ENCODE data around the gene SCYL3. TPM values are rescaled to one million over a fixed set of nuclear protein-coding genes. Genes with fewer than 3 reads are reported as not detected.
"Not testable (repeated sequence)": the region's sequence is repeated elsewhere in the genome, so short reads cannot be mapped to it uniquely, and the experiment has no call there.

SCYL3 gene
- total RNA-seq, 2 donors from 2014 or later = 7.4 to 11.2 TPM

DNA sequence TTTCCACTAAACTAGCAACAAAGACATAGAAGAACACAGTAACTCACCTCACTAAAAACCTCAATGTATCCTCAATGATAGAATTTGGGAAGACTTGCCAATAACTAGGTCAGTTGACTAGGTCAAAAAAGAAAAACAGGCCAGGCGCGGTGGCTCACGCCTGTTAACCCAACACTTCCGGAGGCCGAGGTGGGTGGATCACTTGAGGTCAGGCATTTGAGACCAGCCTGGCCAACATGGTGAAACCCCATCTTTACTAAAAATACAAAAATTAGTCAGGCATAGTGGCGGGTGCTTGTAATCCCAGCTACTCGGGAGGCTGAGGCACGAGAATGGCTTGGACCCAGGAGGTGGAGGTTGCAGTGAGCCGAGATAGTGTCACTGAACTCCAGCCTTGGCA is 24.5 kb upstream of the SCYL3 start:
- DNase-seq; H3K4me1 Mint-ChIP-seq; ATAC-seq; H3K27me3 Mint-ChIP-seq; H3K36me3 Mint-ChIP-seq (ENCODE audit: low read depth); H3K9me3 ChIP-seq (ENCODE audit: control insufficient read depth, low read length, poor library complexity, severe bottlenecking); H3K4me3 Mint-ChIP-seq: not testable (repeated sequence)
- H3K27ac Mint-ChIP-seq = peak overlapping the region; percentile 11

DNA sequence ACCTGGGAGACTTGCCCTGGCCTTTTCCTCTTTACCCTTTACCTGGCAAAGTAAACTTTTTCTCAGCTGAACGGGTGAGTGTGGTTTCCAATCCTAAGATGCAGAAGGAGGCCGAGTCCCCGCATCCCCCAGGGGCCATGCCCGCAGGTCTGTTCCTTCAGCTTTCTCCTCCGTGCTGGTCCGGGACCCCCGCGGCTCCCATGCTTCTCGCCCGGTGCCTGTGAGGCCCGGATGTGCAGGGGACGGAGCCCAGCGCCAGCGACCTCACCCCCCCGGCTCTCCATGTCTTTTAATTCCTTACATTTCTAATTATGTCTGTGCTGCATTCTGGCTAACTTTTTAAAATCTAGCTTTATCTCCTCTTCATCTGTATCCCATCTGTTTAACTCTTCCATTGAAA is 21.5 kb upstream of the SCYL3 start:
- H3K4me1 Mint-ChIP-seq = peaks cover 3% of the 10 kb centered on the region

DNA sequence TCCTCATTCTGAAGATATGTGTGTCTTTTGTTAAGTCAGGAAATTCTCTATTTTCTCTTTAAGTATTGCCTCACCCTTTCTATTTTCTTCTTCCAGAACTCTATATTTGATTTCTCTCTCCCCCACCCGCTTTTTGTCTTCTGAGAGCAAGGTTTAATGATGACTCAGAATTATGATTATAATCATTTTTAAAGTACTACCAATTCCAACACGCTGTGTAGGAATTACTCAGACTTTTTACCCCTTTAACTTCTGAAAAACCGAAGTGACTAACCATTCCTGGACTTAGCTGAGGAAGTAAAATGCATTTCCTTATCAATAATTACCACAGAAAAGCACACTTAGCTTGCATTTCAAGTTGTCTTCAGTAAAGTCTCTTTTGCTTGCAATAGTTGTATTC is 20.8 kb upstream of the SCYL3 start:
- Mint-ChIP-seq H3K4me1 (peaks cover 3% of the 10 kb centered on the region), H3K27ac (peak overlapping the region; percentile 43), H3K36me3 (ENCODE audit: low read depth) (no peaks in the 10 kb centered on the region), H3K27me3 (no peaks in the 10 kb centered on the region), H3K4me3 (no peak overlapping the region)
- no peak for ATAC-seq
- H3K9me3 ChIP-seq (ENCODE audit: control insufficient read depth, low read length, poor library complexity, severe bottlenecking) = no peaks in the 10 kb centered on the region
- DNase-seq = no peak

More for the DNA sequence above, 21.5 kb upstream of the SCYL3 start:
- Mint-ChIP-seq H3K36me3 (ENCODE audit: low read depth) (no peaks in the 10 kb centered on the region), H3K27me3 (no peaks in the 10 kb centered on the region), H3K27ac (no peak overlapping the region), H3K4me3 (no peak overlapping the region)
- no peaks in the 10 kb centered on the region for H3K9me3 ChIP-seq (ENCODE audit: control insufficient read depth, low read length, poor library complexity, severe bottlenecking)
- DNase-seq (no peak), ATAC-seq (no peak)

DNA sequence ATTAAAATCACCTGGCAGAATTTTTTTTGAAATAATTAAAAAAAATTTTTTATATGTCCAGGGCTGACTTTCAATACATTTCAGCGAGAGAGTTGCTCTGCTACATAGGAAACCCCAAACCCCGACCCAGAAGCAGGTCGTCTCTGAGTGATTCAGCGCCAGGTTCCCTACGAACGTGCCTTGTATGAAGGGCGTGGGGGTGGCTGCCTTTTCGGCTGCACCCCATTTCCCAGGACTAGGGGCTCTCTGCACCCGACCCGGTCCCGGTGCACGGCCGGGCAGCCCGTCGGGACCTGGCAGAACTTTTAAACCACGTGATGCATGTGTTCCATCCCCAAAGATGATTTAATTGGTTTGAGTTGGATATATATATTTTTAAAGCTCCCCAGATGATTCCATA is 15.8 kb upstream of the SCYL3 start:
- Mint-ChIP-seq H3K27me3 (no peaks in the 10 kb centered on the region), H3K4me3 (no peak overlapping the region), H3K36me3 (ENCODE audit: low read depth) (no peaks in the 10 kb centered on the region), H3K27ac (peak overlapping the region; percentile 80), H3K4me1 (peaks cover 9% of the 10 kb centered on the region)
- DNase-seq (no peak), ATAC-seq (no peak)
- H3K9me3 ChIP-seq (ENCODE audit: control insufficient read depth, low read length, poor library complexity, severe bottlenecking) = no peaks in the 10 kb centered on the region

DNA sequence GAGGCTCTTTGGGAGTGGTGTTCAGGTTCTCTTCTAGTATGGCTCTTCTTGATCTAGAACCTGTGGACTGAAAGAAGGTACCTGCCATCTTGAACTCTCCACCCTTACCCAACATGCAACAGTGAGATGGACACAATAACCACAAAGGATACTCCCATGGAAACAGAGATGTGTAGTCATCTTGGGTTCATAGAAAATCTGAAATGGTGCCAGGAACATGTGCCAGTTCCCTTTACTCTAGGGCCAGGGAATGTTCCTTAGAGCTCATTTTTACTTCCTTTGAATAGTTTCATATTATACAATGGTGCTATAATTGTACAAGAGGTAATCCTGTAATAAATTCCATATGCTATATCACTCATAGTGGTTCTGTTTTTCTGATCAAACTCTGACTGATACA is 13.2 kb upstream of the SCYL3 start:
- Mint-ChIP-seq H3K4me1 (peaks cover 22% of the 10 kb centered on the region), H3K4me3 (no peak overlapping the region), H3K36me3 (ENCODE audit: low read depth) (peaks cover 3% of the 10 kb centered on the region), H3K27me3 (peaks cover 14% of the 10 kb centered on the region), H3K27ac (no peak overlapping the region)
- no peak for ATAC-seq
- DNase-seq = no peak
- no peaks in the 10 kb centered on the region for H3K9me3 ChIP-seq (ENCODE audit: control insufficient read depth, low read length, poor library complexity, severe bottlenecking)

DNA sequence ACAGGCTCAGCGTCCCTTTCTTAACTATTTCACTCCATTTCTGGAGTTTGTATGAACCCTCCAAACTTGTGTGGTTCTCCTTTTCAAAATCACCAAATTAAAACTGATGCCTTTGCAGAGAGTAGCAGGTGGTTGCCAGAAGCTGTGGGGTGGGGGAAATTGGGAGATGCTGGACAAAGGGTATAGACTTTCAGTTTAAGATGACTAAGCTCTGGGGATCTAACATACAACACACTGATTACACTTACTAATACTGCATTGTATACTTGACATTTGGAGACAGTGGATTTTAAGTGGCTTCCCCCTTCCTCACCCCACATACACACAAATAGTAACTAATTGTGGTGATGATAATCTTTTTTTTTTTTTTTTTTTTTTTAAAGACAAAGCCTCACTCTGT is 11.1 kb upstream of the SCYL3 start:
- peaks cover 9% of the 10 kb centered on the region for H3K36me3 Mint-ChIP-seq (ENCODE audit: low read depth)
- H3K27me3 Mint-ChIP-seq = peaks cover 16% of the 10 kb centered on the region
- H3K9me3 ChIP-seq (ENCODE audit: control insufficient read depth, low read length, poor library complexity, severe bottlenecking) = no peaks in the 10 kb centered on the region
- DNase-seq (no peak), ATAC-seq (no peak)
- H3K4me3 Mint-ChIP-seq = no peak overlapping the region
- H3K4me1 Mint-ChIP-seq = peaks cover 22% of the 10 kb centered on the region
- no peak overlapping the region for H3K27ac Mint-ChIP-seq

DNA sequence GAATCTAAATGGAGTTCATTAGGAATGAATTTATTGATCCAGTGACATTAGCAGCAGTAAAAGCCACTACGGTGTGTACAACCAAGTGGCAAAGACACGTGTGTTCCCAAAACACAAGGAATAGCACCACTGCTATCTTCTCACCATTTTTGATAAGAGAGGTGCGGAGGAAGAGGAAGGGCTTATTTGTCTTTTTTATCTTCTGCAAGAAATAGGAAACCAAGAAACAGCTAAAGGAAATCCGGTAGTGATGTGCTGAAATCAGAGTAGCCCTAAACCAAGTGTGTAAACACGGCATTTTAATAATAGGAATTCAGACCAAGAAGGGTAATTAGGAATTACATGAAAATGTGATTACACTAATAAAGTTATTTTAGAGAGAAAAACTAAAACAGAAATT is 9.1 kb upstream of the SCYL3 start:
- peaks cover 30% of the 10 kb centered on the region for H3K27me3 Mint-ChIP-seq
- no peak for DNase-seq
- peak overlapping the region; percentile 80 for H3K27ac Mint-ChIP-seq
- peaks cover 16% of the 10 kb centered on the region for H3K4me1 Mint-ChIP-seq
- ATAC-seq = peak; percentile 50
- H3K4me3 Mint-ChIP-seq = peak overlapping the region; percentile 76
- H3K36me3 Mint-ChIP-seq (ENCODE audit: low read depth) = peaks cover 9% of the 10 kb centered on the region
- H3K9me3 ChIP-seq (ENCODE audit: control insufficient read depth, low read length, poor library complexity, severe bottlenecking) = no peaks in the 10 kb centered on the region

DNA sequence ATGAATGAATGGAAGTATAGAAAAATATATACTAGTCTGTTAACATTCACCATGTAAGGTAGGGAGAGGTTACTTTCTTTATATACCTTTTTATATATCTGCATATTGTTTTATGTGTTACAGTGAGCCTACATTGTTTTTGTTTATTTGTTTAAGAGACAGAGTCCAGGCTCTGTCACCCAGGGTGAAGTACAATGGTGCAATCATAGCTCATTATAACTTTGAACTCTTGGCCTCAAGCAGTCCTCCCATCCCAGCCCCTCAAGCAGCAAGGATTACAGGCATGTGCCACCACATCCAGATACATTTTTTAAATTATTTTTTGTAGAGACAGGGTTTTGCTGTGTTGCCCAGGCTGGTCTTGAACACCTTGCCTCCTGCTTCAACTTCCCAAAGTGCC is 7.4 kb upstream of the SCYL3 start:
- Mint-ChIP-seq H3K4me3 (no peak overlapping the region), H3K36me3 (ENCODE audit: low read depth) (peaks cover 10% of the 10 kb centered on the region), H3K4me1 (peaks cover 19% of the 10 kb centered on the region), H3K27ac (no peak overlapping the region), H3K27me3 (peaks cover 39% of the 10 kb centered on the region)
- ATAC-seq (no peak), DNase-seq (no peak)
- H3K9me3 ChIP-seq (ENCODE audit: control insufficient read depth, low read length, poor library complexity, severe bottlenecking) = no peaks in the 10 kb centered on the region

DNA sequence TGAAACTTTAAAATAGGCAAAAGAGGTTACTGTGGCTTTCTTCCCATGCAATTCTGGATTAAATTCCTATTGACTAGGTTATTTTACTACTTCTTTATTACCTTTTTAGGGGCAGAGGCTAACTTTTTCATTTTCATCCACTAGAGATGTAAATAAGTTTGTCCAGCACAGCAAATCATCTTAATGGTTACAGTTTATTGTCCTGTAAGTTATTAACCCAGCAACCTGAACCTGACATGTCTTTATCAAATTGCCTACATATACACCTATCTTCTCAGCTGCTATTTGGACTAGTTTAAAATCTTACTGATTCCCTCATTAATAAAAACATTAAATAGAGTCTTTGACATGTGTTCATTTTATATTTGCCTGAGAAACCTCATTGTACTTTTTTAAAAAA is 6.9 kb upstream of the SCYL3 start:
- no peak overlapping the region for H3K27ac Mint-ChIP-seq
- peaks cover 39% of the 10 kb centered on the region for H3K27me3 Mint-ChIP-seq

DNA sequence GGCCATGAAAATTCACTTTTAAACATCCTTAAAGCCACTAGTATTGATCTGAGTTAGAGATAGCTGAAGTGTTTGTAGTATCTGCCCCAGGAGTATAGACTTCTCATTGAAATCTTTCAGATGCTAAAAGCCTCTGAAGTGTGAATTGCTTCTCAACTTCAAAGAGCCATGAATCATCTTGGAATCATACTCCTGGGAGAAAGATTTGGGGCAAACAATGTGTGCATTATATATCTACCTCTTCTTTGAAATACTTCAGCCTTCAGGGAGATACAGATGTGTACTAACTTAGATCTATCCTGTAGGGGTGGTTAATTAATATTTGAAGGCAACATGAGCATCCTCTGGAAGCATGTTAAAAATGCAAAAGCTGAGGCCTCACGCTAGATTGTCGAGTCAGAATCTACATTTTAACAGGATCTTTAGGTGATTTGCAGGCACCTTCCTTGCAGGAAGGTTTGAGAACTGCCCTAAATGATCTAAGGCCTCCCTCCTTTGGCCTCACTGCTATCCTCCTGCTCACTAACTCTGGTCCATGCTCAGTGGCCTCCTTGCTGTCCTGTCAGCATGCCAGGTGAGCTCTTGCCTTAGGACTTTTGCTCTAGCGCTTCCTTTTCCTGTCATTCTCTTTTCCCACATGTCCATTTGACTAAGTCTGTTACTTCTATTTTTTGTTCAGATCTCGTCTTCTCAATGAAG is 6.0 kb upstream of the SCYL3 start:
- DNase-seq = no peak
- Mint-ChIP-seq H3K4me1 (peaks cover 19% of the 10 kb centered on the region), H3K4me3 (no peak overlapping the region), H3K27ac (no peak overlapping the region), H3K36me3 (ENCODE audit: low read depth) (peaks cover 10% of the 10 kb centered on the region), H3K27me3 (peaks cover 39% of the 10 kb centered on the region)
- no peak for ATAC-seq
- H3K9me3 ChIP-seq (ENCODE audit: control insufficient read depth, low read length, poor library complexity, severe bottlenecking) = no peaks in the 10 kb centered on the region

More for the DNA sequence above, 6.9 kb upstream of the SCYL3 start:
- DNase-seq (no peak), ATAC-seq (no peak)
- peaks cover 10% of the 10 kb centered on the region for H3K36me3 Mint-ChIP-seq (ENCODE audit: low read depth)
- H3K4me1 Mint-ChIP-seq = peaks cover 19% of the 10 kb centered on the region
- H3K4me3 Mint-ChIP-seq = no peak overlapping the region
- no peaks in the 10 kb centered on the region for H3K9me3 ChIP-seq (ENCODE audit: control insufficient read depth, low read length, poor library complexity, severe bottlenecking)

DNA sequence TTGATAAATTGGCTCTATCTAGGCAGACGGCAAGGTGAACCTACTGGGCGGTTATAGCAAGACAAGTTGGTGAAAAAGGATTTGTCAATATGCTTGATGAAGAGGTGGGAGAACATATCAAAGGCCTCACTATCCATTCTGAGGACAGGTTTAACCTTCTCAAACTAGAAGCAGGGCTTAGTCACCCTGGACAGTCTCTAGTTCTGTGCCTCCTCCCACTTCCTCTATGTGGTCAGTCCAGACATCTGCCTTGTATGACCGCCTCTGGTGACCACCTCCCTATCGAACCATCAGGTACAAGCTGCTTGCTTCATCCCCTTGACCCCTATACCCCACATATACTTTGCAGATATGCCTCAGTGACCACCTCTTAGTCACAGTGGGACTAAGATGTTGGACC is 2.3 kb upstream of the SCYL3 start:
- H3K9me3 ChIP-seq (ENCODE audit: control insufficient read depth, low read length, poor library complexity, severe bottlenecking) = no peaks in the 10 kb centered on the region
- Mint-ChIP-seq H3K27ac (peak overlapping the region; percentile 39), H3K4me3 (no peak overlapping the region), H3K27me3 (peaks cover 25% of the 10 kb centered on the region), H3K4me1 (peaks cover 26% of the 10 kb centered on the region), H3K36me3 (ENCODE audit: low read depth) (peaks cover 5% of the 10 kb centered on the region)
- ATAC-seq (no peak), DNase-seq (no peak)

DNA sequence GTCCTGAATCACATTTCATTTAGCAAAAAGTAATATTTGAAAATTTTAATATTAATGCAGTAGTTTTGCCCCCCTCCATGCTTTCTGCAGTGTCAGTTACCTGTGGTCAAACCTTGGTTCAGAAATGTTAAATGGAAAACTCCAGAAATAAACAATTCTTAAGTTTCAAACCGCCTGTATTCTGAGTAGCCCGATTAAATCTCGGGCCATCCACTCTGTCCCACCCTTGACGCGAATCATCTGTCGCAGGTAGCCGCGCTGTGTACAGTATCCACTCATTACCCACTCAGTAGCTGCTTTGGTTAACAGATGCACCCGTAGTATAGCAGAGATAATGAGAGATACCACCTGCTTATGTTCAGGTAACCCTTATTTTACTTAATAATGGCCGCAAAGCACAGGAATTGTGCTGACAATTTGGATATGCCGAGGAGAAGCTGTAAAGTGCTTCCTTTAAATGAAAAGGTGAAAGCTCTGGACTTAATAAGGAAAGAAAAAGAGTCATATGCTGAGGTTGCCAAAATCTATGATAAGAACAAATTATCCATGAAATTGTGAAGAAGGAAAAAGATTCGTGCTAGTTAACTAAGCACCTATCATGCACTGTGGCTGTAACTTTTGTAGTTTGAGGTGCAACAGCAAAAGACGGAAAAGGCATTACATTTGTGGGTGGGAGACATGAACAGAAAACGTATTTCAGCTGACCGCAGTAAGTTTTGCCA is 889 bp upstream of the SCYL3 start:
- Mint-ChIP-seq H3K27me3 (peaks cover 21% of the 10 kb centered on the region), H3K4me1 (peaks cover 37% of the 10 kb centered on the region), H3K36me3 (ENCODE audit: low read depth) (peaks cover 2% of the 10 kb centered on the region), H3K27ac (peak overlapping the region; percentile 100), H3K4me3 (peak overlapping the region; percentile 92)
- no peaks in the 10 kb centered on the region for H3K9me3 ChIP-seq (ENCODE audit: control insufficient read depth, low read length, poor library complexity, severe bottlenecking)
- ATAC-seq (no peak), DNase-seq (no peak)

DNA sequence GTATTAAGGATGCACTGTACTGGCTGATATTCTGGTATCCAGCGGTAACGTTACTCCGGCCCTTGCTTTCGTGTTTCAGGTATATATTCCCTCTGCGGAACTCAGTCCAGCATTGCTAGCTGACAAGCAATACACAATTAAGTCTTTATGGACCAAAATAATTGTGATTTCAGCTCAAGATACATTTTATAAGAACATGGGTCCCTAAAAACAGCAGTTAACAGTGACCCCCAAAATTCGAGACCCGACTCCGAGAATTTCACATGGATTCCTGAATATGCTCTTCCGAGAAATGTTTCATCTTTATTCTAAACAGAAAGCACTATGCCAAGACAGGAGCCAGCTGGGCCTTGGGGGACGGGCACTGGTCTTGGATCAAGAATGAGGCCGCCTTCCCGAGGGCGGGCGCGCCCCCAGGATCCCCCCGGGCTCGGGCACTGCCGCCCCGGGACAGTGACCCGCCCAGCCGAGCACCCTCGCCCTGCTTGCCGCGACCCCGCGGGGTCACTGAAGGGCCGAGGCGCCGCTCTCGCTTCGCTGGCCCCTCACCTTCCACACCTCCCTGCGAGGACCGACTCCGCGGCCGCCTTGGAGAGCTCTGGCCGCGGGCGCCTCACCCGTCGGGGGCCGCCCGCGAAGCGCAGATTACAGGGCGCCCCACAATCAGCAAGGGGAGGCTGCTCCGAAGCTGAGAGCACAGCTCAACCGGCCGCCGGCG is 610 bp downstream of the SCYL3 start:
- peak overlapping the region; percentile 100 for H3K27ac Mint-ChIP-seq
- peak overlapping the region; percentile 92 for H3K4me3 Mint-ChIP-seq
- H3K9me3 ChIP-seq (ENCODE audit: control insufficient read depth, low read length, poor library complexity, severe bottlenecking) = no peaks in the 10 kb centered on the region
- peaks cover 2% of the 10 kb centered on the region for H3K36me3 Mint-ChIP-seq (ENCODE audit: low read depth)
- peaks cover 12% of the 10 kb centered on the region for H3K27me3 Mint-ChIP-seq
- no peak for ATAC-seq
- H3K4me1 Mint-ChIP-seq = peaks cover 45% of the 10 kb centered on the region
- DNase-seq = peak in 1 of 3 donors; percentile 17

Measured in T-helper 17 cell (primary cell).